Measurements from ENCODE around the gene GABRA6.

GABRA6 gene

DNA sequence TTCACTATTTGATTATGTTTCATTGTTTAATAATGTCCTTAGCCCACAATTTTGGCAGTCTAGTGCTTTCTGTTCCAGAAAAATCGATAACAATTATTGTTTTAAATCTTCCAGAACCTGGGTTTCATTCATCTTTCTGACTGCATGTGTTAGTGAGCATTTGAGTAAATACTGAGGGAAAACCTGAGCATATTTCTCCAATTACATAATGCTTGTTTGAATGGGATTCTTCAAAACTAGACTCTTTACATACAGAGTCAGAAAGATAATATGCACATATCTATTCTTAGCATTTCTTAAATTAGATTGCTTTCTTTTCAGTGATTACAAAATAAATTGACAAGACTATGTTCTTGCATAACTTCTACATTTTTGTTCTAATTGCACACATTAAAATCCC lies 21.9 kb downstream of the GABRA6 start:
- DNase-seq, result no peak
- Histone ChIP-seq H3K4me1 (ENCODE audit: control extremely low read depth in 1 of 4, control insufficient read depth in 4 of 4, insufficient read depth in 4 of 4, low read length in 3 of 4) (no peaks in the 10 kb centered on the region), H3K36me3 (ENCODE audit: control insufficient read depth in 4 of 4, insufficient read depth in 4 of 4, low read length in 3 of 4) (no peaks in the 10 kb centered on the region), H3K9me3 (ENCODE audit: control extremely low read depth in 1 of 5, control insufficient read depth in 4 of 5, insufficient read depth in 2 of 5, low read depth in 1 of 5, low read length in 4 of 5) (no peaks in the 10 kb centered on the region), H3K27ac (ENCODE audit: insufficient read depth in 1 of 2, low read depth in 1 of 2, low read length in 2 of 2, poor library complexity in 1 of 2, severe bottlenecking in 2 of 2) (no peak overlapping the region), H3K27me3 (replicated peaks in 2 of 5; ENCODE audit: control insufficient read depth in 4 of 5, insufficient read depth in 5 of 5, low read length in 4 of 5) (no peaks in the 10 kb centered on the region), H3K4me3 (ENCODE audit: control insufficient read depth in 1 of 7, extremely low read depth in 1 of 7, insufficient read depth in 4 of 7, low read depth in 2 of 7, low read length in 6 of 7) (no peak overlapping the region)
- ChIA-PET POLR2A (no interaction called here), CTCF (no interaction called here)
- whole genome bisulfite sequencing (ENCODE audit: insufficient coverage), result no CpG with 5 or more reads among the region's 1 CpG

DNA sequence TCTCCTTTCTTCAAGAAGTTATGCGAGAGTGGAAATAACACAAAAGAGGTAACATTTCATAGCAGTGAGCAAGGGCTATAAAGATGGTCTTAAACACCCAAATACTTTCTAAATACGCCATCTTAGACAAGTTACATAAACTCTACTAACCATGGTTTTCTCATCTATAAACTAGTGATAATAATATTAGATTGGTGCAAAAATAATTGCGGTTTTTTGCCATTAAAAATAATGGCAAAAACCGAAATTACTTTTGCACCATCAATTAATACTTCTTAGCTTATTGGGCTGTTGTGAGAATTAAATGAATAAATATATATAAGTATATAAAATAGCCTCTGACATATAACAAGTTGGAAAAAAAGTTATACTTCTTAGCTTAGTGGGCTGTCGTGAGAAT lies 23.7 kb downstream of the GABRA6 start:
- Histone ChIP-seq H3K27me3 (replicated peaks in 2 of 5; ENCODE audit: control insufficient read depth in 4 of 5, insufficient read depth in 5 of 5, low read length in 4 of 5) (no peaks in the 10 kb centered on the region), H3K4me1 (ENCODE audit: control extremely low read depth in 1 of 4, control insufficient read depth in 4 of 4, insufficient read depth in 4 of 4, low read length in 3 of 4) (no peaks in the 10 kb centered on the region), H3K27ac (ENCODE audit: insufficient read depth in 1 of 2, low read depth in 1 of 2, low read length in 2 of 2, poor library complexity in 1 of 2, severe bottlenecking in 2 of 2) (no peak overlapping the region), H3K9me3 (ENCODE audit: control extremely low read depth in 1 of 5, control insufficient read depth in 4 of 5, insufficient read depth in 2 of 5, low read depth in 1 of 5, low read length in 4 of 5) (no peaks in the 10 kb centered on the region), H3K4me3 (ENCODE audit: control insufficient read depth in 1 of 7, extremely low read depth in 1 of 7, insufficient read depth in 4 of 7, low read depth in 2 of 7, low read length in 6 of 7) (no peak overlapping the region), H3K36me3 (ENCODE audit: control insufficient read depth in 4 of 4, insufficient read depth in 4 of 4, low read length in 3 of 4) (no peaks in the 10 kb centered on the region)
- CTCF ChIA-PET, result no interaction called here
- no CpG with 5 or more reads among the region's 5 CpGs for WGBS (ENCODE audit: insufficient coverage)
- DNase-seq, result no peak
- POLR2A ChIA-PET, result no interaction called here

DNA sequence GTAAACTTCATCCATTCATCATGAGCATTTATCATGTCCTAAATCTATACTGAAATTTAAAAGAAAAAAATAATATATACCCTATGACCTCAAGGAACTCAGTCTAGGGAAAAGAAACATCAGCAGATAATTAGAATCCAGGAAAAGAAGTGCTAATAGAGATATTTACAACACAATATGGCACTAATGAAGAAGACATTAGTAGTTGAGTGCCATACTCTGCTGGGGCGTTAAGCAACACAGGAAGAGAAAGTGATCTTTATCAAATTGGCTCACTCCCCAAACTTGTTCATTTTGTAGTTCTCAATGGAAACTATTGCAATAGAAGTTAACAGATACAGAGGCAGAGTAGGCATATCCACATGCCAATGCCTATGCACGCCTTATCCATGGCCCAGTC lies 27.5 kb downstream of the GABRA6 start:
- no peaks in the 10 kb centered on the region for H3K4me1 ChIP-seq (ENCODE audit: control extremely low read depth in 1 of 4, control insufficient read depth in 4 of 4, insufficient read depth in 4 of 4, low read length in 3 of 4)
- no peaks in the 10 kb centered on the region for H3K27me3 ChIP-seq (replicated peaks in 2 of 5; ENCODE audit: control insufficient read depth in 4 of 5, insufficient read depth in 5 of 5, low read length in 4 of 5)
- no peak overlapping the region for H3K4me3 ChIP-seq (ENCODE audit: control insufficient read depth in 1 of 7, extremely low read depth in 1 of 7, insufficient read depth in 4 of 7, low read depth in 2 of 7, low read length in 6 of 7)
- WGBS (ENCODE audit: insufficient coverage), result 40% methylated on average over 2 of the region's 2 CpGs
- no peaks in the 10 kb centered on the region for H3K9me3 ChIP-seq (ENCODE audit: control extremely low read depth in 1 of 5, control insufficient read depth in 4 of 5, insufficient read depth in 2 of 5, low read depth in 1 of 5, low read length in 4 of 5)
- no peak for DNase-seq
- no peaks in the 10 kb centered on the region for H3K36me3 ChIP-seq (ENCODE audit: control insufficient read depth in 4 of 4, insufficient read depth in 4 of 4, low read length in 3 of 4)
- ChIA-PET CTCF (no interaction called here), POLR2A (no interaction called here)
- H3K27ac ChIP-seq (ENCODE audit: insufficient read depth in 1 of 2, low read depth in 1 of 2, low read length in 2 of 2, poor library complexity in 1 of 2, severe bottlenecking in 2 of 2), result no peak overlapping the region

DNA sequence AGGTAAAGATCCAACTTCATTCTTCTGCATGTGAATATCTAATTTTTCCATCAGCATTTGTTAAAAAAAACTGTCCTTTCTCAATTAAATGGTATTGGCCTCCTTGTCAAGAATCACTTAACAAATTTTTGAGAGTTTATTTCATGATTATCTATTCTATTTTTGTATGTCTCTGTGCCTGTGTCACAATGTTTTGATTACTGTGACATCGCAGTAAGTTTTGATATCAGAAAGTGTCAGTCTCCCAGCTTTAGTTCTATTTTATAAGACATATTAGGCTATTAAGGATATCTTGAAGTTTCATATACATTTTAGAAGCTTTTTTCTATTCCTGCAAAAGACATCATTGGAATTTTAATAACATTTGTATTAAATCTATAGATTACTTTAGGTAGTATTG lies 33.6 kb downstream of the GABRA6 start:
- Histone ChIP-seq H3K4me1 (ENCODE audit: control extremely low read depth in 1 of 4, control insufficient read depth in 4 of 4, insufficient read depth in 4 of 4, low read length in 3 of 4) (no peaks in the 10 kb centered on the region), H3K27ac (ENCODE audit: insufficient read depth in 1 of 2, low read depth in 1 of 2, low read length in 2 of 2, poor library complexity in 1 of 2, severe bottlenecking in 2 of 2) (no peak overlapping the region), H3K27me3 (replicated peaks in 2 of 5; ENCODE audit: control insufficient read depth in 4 of 5, insufficient read depth in 5 of 5, low read length in 4 of 5) (no peaks in the 10 kb centered on the region), H3K9me3 (ENCODE audit: control extremely low read depth in 1 of 5, control insufficient read depth in 4 of 5, insufficient read depth in 2 of 5, low read depth in 1 of 5, low read length in 4 of 5) (no peaks in the 10 kb centered on the region), H3K4me3 (ENCODE audit: control insufficient read depth in 1 of 7, extremely low read depth in 1 of 7, insufficient read depth in 4 of 7, low read depth in 2 of 7, low read length in 6 of 7) (no peak overlapping the region), H3K36me3 (ENCODE audit: control insufficient read depth in 4 of 4, insufficient read depth in 4 of 4, low read length in 3 of 4) (no peaks in the 10 kb centered on the region)
- ChIA-PET POLR2A (no interaction called here), CTCF (no interaction called here)
- DNase-seq, result no peak
- no CpG with 5 or more reads among the region's 1 CpG for WGBS (ENCODE audit: insufficient coverage)

DNA sequence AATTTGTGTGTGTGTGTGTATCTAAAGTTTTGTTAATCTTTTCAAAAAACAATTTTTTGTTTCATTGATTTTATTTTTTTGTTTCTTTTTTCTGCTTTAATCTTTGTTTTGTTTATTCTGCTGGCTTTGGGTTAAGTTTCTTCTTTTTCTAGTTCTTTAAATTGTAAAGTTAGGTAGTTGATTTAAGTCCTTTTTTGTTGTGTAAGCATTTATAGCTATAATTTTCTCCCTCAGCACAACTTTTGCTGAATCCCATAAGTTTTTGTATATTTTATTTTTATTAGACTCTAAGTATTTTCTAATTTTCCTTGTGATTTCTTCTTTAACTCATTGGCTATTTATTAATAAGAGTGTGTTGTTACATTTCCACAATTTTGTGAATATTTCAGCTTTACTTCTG lies 34.9 kb downstream of the GABRA6 start:
- POLR2A ChIA-PET, result no interaction called here
- H3K4me3 ChIP-seq (ENCODE audit: control insufficient read depth in 1 of 7, extremely low read depth in 1 of 7, insufficient read depth in 4 of 7, low read depth in 2 of 7, low read length in 6 of 7), result no peak overlapping the region
- CTCF ChIA-PET, result no interaction called here
- no peaks in the 10 kb centered on the region for H3K4me1 ChIP-seq (ENCODE audit: control extremely low read depth in 1 of 4, control insufficient read depth in 4 of 4, insufficient read depth in 4 of 4, low read length in 3 of 4)
- H3K27me3 ChIP-seq (replicated peaks in 2 of 5; ENCODE audit: control insufficient read depth in 4 of 5, insufficient read depth in 5 of 5, low read length in 4 of 5), result no peaks in the 10 kb centered on the region
- no peak for DNase-seq
- no peak overlapping the region for H3K27ac ChIP-seq (ENCODE audit: insufficient read depth in 1 of 2, low read depth in 1 of 2, low read length in 2 of 2, poor library complexity in 1 of 2, severe bottlenecking in 2 of 2)
- no peaks in the 10 kb centered on the region for H3K9me3 ChIP-seq (ENCODE audit: control extremely low read depth in 1 of 5, control insufficient read depth in 4 of 5, insufficient read depth in 2 of 5, low read depth in 1 of 5, low read length in 4 of 5)
- no peaks in the 10 kb centered on the region for H3K36me3 ChIP-seq (ENCODE audit: control insufficient read depth in 4 of 4, insufficient read depth in 4 of 4, low read length in 3 of 4)

DNA sequence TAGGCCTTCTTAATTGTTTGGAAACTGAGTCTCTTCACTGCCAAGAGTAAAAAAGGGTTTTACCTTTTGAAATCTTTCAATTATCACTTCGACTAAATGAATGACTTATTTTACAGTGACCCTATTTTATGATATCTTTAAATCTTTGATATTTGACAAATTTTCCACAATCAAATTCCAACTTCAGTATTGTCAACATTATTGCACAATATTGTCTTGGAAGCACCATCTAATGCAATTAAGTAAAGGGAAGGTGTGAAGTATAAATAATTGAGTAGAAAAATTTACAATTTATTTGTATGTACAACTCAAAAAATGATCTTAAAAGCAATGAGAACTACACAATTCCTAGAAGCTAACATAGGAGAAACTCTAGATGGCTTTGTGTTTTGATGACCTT lies 49.2 kb downstream of the GABRA6 start:
- POLR2A ChIA-PET, result no interaction called here
- CTCF ChIA-PET, result no interaction called here
- no CpG with 5 or more reads among the region's 1 CpG for WGBS (ENCODE audit: insufficient coverage)
- Histone ChIP-seq H3K27me3 (replicated peaks in 2 of 5; ENCODE audit: control insufficient read depth in 4 of 5, insufficient read depth in 5 of 5, low read length in 4 of 5) (no peaks in the 10 kb centered on the region), H3K4me1 (ENCODE audit: control extremely low read depth in 1 of 4, control insufficient read depth in 4 of 4, insufficient read depth in 4 of 4, low read length in 3 of 4) (no peaks in the 10 kb centered on the region), H3K36me3 (ENCODE audit: control insufficient read depth in 4 of 4, insufficient read depth in 4 of 4, low read length in 3 of 4) (no peaks in the 10 kb centered on the region), H3K27ac (ENCODE audit: insufficient read depth in 1 of 2, low read depth in 1 of 2, low read length in 2 of 2, poor library complexity in 1 of 2, severe bottlenecking in 2 of 2) (no peak overlapping the region), H3K9me3 (ENCODE audit: control extremely low read depth in 1 of 5, control insufficient read depth in 4 of 5, insufficient read depth in 2 of 5, low read depth in 1 of 5, low read length in 4 of 5) (no peaks in the 10 kb centered on the region), H3K4me3 (ENCODE audit: control insufficient read depth in 1 of 7, extremely low read depth in 1 of 7, insufficient read depth in 4 of 7, low read depth in 2 of 7, low read length in 6 of 7) (no peak overlapping the region)
- no peak for DNase-seq

DNA sequence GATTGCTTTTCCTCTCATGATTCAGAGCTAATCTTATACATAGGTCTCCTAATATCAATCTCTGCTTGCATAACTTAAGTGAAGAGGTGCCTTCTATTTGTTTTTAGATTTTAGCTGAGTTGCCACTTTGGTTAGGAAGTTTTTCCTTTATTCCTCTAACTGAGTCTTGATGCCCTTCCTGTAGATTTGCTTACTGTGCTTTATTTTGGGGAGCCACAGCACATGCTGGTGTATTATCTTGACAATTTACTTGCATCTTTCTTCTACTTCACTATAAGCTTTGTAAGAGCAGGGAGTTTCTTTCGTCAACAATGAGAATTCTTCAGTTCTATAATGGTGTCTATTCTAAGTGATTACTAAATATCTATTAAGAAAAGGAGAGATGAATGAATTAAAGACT lies 54.9 kb downstream of the GABRA6 start:
- WGBS (ENCODE audit: insufficient coverage), result no CpG with 5 or more reads among the region's 1 CpG
- no peaks in the 10 kb centered on the region for H3K27me3 ChIP-seq (replicated peaks in 2 of 5; ENCODE audit: control insufficient read depth in 4 of 5, insufficient read depth in 5 of 5, low read length in 4 of 5)
- no peak overlapping the region for H3K4me3 ChIP-seq (ENCODE audit: control insufficient read depth in 1 of 7, extremely low read depth in 1 of 7, insufficient read depth in 4 of 7, low read depth in 2 of 7, low read length in 6 of 7)
- H3K9me3 ChIP-seq (ENCODE audit: control extremely low read depth in 1 of 5, control insufficient read depth in 4 of 5, insufficient read depth in 2 of 5, low read depth in 1 of 5, low read length in 4 of 5), result no peaks in the 10 kb centered on the region
- no peaks in the 10 kb centered on the region for H3K36me3 ChIP-seq (ENCODE audit: control insufficient read depth in 4 of 4, insufficient read depth in 4 of 4, low read length in 3 of 4)
- CTCF ChIA-PET, result no interaction called here
- H3K27ac ChIP-seq (ENCODE audit: insufficient read depth in 1 of 2, low read depth in 1 of 2, low read length in 2 of 2, poor library complexity in 1 of 2, severe bottlenecking in 2 of 2), result no peak overlapping the region
- POLR2A ChIA-PET, result no interaction called here
- no peak for DNase-seq
- no peaks in the 10 kb centered on the region for H3K4me1 ChIP-seq (ENCODE audit: control extremely low read depth in 1 of 4, control insufficient read depth in 4 of 4, insufficient read depth in 4 of 4, low read length in 3 of 4)

DNA sequence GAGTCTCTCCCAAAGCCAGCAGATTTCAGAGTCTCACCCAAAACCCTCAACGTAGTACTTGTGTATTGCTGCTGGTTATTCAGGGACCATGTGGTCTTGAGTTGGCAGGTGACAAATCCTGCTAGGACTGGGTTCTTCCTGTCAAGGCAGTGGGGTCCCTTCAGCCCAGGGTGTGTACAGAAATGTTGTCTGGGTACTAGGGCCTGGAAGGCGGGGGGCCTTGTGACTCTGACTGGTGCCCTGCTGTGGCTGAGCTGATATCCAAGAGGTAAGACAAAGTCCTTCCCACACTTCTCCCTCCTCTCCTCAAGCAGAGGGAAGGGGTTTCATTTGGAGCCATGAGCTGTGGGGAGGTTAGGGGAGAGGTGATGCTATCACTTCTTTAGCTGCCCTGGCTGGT lies 58.8 kb downstream of the GABRA6 start:
- no peaks in the 10 kb centered on the region for H3K9me3 ChIP-seq (ENCODE audit: control extremely low read depth in 1 of 5, control insufficient read depth in 4 of 5, insufficient read depth in 2 of 5, low read depth in 1 of 5, low read length in 4 of 5)
- no peak overlapping the region for H3K4me3 ChIP-seq (ENCODE audit: control insufficient read depth in 1 of 7, extremely low read depth in 1 of 7, insufficient read depth in 4 of 7, low read depth in 2 of 7, low read length in 6 of 7)
- no peak overlapping the region for H3K27ac ChIP-seq (ENCODE audit: insufficient read depth in 1 of 2, low read depth in 1 of 2, low read length in 2 of 2, poor library complexity in 1 of 2, severe bottlenecking in 2 of 2)
- H3K4me1 ChIP-seq (ENCODE audit: control extremely low read depth in 1 of 4, control insufficient read depth in 4 of 4, insufficient read depth in 4 of 4, low read length in 3 of 4), result no peaks in the 10 kb centered on the region
- H3K27me3 ChIP-seq (replicated peaks in 2 of 5; ENCODE audit: control insufficient read depth in 4 of 5, insufficient read depth in 5 of 5, low read length in 4 of 5), result no peaks in the 10 kb centered on the region
- ChIA-PET POLR2A (no interaction called here), CTCF (no interaction called here)
- H3K36me3 ChIP-seq (ENCODE audit: control insufficient read depth in 4 of 4, insufficient read depth in 4 of 4, low read length in 3 of 4), result no peaks in the 10 kb centered on the region
- DNase-seq, result no peak
- WGBS (ENCODE audit: insufficient coverage), result no CpG with 5 or more reads among the region's 2 CpGs
